Astrocyte of the spinal cord (primary cell): ENCODE measurements around the gene ROR1.

Source experiments
- DNase-seq: peaks from one replicate; pipeline ENCODE4 v3.0.0; 2011; ENCODE audit warnings: low read depth, low spot score
- H3K4me3 ChIP-seq: 2 replicates; pipeline ENCODE4 v1.5.1; 2011; ENCODE audit warnings: low read depth, mild to moderate bottlenecking, low read length, moderate library complexity
- CTCF ChIP-seq: IDR thresholded peaks from 2 replicates; pipeline ENCODE4 v1.5.1; 2012; ENCODE audit warnings: low read depth, mild to moderate bottlenecking, low read length, inconsistent platforms
- in situ Hi-C: cut with HindIII; loops from 2 replicates; pipeline ENCODE4 v1.10.0; 2017; ENCODE audit warnings: low sequenced_read_pairs

Gene ROR1

DNA sequence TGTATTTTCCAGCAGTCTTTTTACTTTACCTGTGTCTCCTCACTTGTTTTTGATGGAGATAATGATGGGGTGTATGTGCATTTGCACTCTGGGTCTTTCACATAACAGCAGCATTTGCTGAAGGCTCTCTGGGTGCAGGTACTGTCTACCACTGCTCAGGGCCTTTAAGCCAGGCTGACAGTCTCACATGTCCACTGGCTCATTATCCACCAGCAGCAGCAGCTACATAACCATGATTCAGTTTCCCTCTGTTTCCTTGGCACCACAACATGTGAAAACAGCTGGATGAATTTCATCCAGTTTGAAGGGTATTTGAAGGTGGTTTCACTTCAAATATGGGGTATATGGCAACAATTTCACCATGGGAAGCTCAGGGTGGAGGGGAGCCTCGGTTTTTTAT, 41.2 kb upstream of the ROR1 start:
- in situ Hi-C loops = no loop called here
- DNase-seq = peak; percentile 59
- no peak overlapping the region for H3K4me3 ChIP-seq
- no peak for TF ChIP-seq CTCF

DNA sequence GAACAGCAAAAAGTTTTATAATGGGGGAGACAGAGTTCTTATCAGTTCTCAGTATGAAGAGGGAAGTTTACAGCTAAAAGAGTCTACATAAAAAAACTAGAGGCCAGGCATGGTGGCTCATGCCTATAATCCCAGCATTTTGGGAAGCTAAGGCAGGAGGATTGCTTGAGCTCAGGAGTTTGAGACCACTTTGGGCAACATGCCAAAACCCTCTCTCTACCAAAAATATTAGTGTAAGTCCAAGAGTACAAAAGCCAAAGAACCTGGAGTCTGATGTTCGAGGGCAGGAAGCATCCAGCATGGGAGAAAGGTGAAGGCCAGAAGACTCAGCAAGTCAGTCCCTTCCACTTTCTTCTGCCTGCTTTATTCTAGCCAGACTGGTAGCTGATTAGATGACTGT, 35.0 kb upstream of the ROR1 start:
- TF ChIP-seq CTCF = no peak
- H3K4me3 ChIP-seq = no peak overlapping the region
- in situ Hi-C loops = no loop called here
- no peak for DNase-seq

GRCh38 chr1:63739452-63739851, 34.4 kb upstream of the ROR1 start:
- DNase-seq = no peak
- H3K4me3 ChIP-seq = no peak overlapping the region
- no peak for TF ChIP-seq CTCF
- in situ Hi-C loops = no loop called here

DNA sequence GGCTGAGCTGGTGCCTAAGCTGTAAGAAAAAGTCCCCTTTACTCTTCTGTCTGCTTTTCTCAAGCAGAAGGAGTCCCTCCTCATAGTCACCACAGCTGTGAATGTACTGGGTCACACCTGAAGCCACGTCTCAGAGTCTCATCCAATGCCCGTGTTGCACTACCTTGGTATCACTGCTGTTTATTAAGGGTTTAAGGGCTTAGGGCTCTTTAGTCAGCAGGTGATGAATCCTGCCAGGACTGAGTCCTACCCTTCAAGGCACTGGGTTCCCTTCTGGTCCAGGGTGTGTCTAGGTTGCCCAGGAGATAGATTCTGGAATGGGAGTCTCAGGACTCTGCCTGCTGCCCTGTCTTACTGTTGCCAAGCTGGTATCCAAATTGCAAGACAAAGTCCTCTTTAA, 33.4 kb upstream of the ROR1 start:
- no peak for DNase-seq
- in situ Hi-C loops = no loop called here
- TF ChIP-seq CTCF = no peak
- H3K4me3 ChIP-seq = no peak overlapping the region

DNA sequence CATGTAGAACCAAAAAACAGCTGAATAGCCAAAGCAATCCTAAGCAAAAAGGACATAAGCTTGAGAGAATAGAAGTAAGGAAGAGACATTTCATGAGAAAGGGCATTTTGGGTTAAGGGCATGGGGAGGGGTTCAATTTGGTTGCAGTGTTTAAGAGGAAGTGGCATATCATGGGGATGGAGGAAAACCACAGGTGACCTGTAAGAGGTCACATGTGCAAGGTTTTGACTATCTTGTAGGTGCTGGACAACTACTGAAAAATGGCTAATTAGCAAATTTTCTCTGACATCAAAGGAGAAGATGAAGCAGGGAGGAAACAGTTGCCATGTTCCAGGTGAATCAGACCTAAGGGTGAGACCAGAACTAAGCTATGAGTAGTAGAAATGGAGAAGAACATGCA, 31.3 kb upstream of the ROR1 start:
- DNase-seq = no peak
- TF ChIP-seq CTCF = no peak
- in situ Hi-C loops = no loop called here
- no peak overlapping the region for H3K4me3 ChIP-seq

DNA sequence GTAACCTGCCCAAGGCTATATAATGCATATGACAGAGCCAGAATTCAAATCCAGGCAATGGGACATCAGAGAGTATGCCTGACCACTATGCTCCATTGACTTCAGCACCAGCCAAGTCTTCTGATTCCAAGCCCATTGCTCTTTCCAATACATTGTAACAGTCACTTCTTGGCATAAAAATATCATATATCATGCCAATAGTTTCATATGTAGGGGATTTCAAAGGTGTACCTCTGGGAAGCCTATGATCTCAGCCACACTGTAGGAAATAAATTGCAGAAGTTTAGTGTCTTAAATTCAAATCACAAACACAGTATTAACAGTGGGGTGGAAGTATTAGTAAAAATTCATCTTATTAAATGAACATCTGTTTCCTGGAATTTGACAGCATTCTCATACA, 30.0 kb upstream of the ROR1 start:
- no peak for TF ChIP-seq CTCF
- no peak overlapping the region for H3K4me3 ChIP-seq
- in situ Hi-C loops = no loop called here
- DNase-seq = no peak

DNA sequence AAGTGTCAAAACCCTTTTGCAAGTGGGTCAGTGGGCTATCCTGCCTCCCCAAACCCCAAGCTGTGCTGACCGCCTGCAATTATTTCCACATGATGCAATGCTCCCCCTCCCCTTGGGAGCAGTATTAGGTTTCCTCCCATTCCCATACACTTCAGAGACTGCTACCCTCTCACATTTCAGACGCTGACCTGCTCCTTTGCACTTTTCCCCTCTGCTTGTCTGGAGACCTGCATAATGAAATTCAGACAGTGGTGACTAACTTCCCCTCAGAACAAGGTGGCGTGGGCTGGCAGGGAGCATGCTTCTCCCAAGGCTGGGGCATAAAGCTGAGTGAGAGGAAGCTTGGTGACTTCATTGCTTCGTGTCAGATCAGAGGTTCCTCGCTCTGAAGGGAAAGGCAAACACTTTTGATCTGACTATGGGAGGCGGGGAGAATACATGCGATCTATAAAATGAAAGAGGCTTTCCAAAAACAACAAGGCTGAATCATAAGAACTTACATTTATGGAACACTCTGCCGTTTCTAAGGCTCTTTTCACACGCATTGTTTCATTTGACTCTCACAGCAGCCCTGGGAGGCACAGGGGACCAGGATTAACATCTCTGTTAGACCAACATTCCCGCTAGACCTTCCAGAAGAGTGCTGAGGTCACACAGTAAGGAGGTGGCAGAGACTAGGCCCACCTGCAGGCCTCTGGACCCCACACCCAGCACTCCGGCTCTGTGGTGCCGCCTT, 27.5 kb upstream of the ROR1 start:
- in situ Hi-C loops = no loop called here
- H3K4me3 ChIP-seq = no peak overlapping the region
- no peak for TF ChIP-seq CTCF
- peak; percentile 98 for DNase-seq
